NK-92 treated with Interleukin-12 subunit alpha and Interleukin-12 subunit beta, amount 100 ng/mL, for 24 hours (cell line): ENCODE results near the gene KIF1C.
"Not testable (repeated sequence)": the region's sequence is repeated elsewhere in the genome, so short reads cannot be mapped to it uniquely, and the experiment has no call there.

Source experiments
- DNase-seq: peaks from one replicate; lab custom pipeline; 2025; lab: John Stamatoyannopoulos, UW

The KIF1C gene

GRCh38 chr17:5002121-5002788 is 4.5 kb downstream of the KIF1C start:
- DNase-seq, result no peak

- DNase-seq, result no peak
Observed at GRCh38 chr17:5003214-5003867, 5.6 kb downstream of the KIF1C start.

- no peak for DNase-seq
Observed at GRCh38 chr17:5011928-5012327, 14.2 kb downstream of the KIF1C start.

GRCh38 chr17:5014357-5014756 is 16.6 kb downstream of the KIF1C start:
- DNase-seq, result no peak

- peak; percentile 11 for DNase-seq
Observed at GRCh38 chr17:5019475-5019956, 21.8 kb downstream of the KIF1C start.

GRCh38 chr17:5020502-5021023 is 22.8 kb downstream of the KIF1C start:
- no peak for DNase-seq

- DNase-seq, result no peak
Observed at GRCh38 chr17:5022171-5022711, 24.5 kb downstream of the KIF1C start.

GRCh38 chr17:5023588-5024147 is 25.9 kb downstream of the KIF1C start:
- no peak for DNase-seq

- no peak for DNase-seq
Observed at GRCh38 chr17:5024604-5025003, 26.9 kb downstream of the KIF1C start.

GRCh38 chr17:5027299-5027698 is 29.5 kb downstream of the KIF1C start:
- DNase-seq, result no peak

- no peak for DNase-seq
Observed at GRCh38 chr17:5027916-5028315, 30.2 kb downstream of the KIF1C start.

GRCh38 chr17:5030168-5030567 is 32.4 kb downstream of the KIF1C start:
- not testable (repeated sequence) for DNase-seq

- DNase-seq, result no peak
Observed at GRCh38 chr17:5031365-5032082, 33.8 kb downstream of the KIF1C start.

GRCh38 chr17:5032865-5033264 is 35.1 kb downstream of the KIF1C start:
- DNase-seq, result no peak

- DNase-seq, result no peak
Observed at GRCh38 chr17:5033352-5034015, 35.7 kb downstream of the KIF1C start.

GRCh38 chr17:5034063-5034462 is 36.3 kb downstream of the KIF1C start:
- no peak for DNase-seq

GRCh38 chr17:5034651-5035050 is 36.9 kb downstream of the KIF1C start:
- DNase-seq, result no peak

- no peak for DNase-seq
Observed at GRCh38 chr17:5035315-5035714, 37.6 kb downstream of the KIF1C start, which contains the start of gene SLC52A1. SLC52A1 (minus strand) TSS chr17:5035426; CDS start chr17:5034606, 820 bp downstream.

- DNase-seq, result no peak
Observed at GRCh38 chr17:5042157-5043022, 44.6 kb downstream of the KIF1C start.

GRCh38 chr17:5043524-5043923 is 45.8 kb downstream of the KIF1C start:
- no peak for DNase-seq
